Esophagus squamous epithelium (tissue), 4 donors: ENCODE results near the gene RFX1.

ENCODE experiments used
- CTCF ChIP-seq, 6 experiments: fragments of 450-650 bp in 4 of 6; fragments of 200-600 bp in 2 of 6; sonication (generic) in 2 of 6; IDR thresholded peaks; one replicate each; pipeline ENCODE4 v1.5.1; 2016 to 2019; ENCODE audit warnings: antibody characterized with exemption in 6 of 6, mild to moderate bottlenecking in 4 of 6, moderate library complexity in 4 of 6
- POLR2A ChIP-seq, 4 donors: fragments of 450-650 bp; IDR thresholded peaks; one replicate each; pipeline ENCODE4 v1.6.1; 2017; ENCODE audit warnings: antibody characterized with exemption in 4 of 4, mild to moderate bottlenecking in 4 of 4, moderate library complexity in 3 of 4

- TF ChIP-seq POLR2A (IDR thresholded peaks at IDR 0.05): peak in 2 of 4 donors; percentile 17 to 43
- peak in 2 of 6 experiments; percentile 3 to 7 for TF ChIP-seq CTCF (IDR thresholded peaks at IDR 0.05)
Observed at GRCh38 chr19:13952931-13953531, 53.1 kb downstream of the RFX1 start.
